A673 (cell line): ENCODE measurements around the gene RAVER2.

Experiments used
- CTCF ChIP-seq: fragments of 300-800, 200-600 bp; sonication (generic); conservative IDR thresholded peaks from 2 replicates; pipeline ENCODE4 v1.5.1; 2017; ENCODE audit warnings: low read depth, mild to moderate bottlenecking, antibody characterized with exemption, low read length, moderate library complexity, mixed read lengths
- EZH2 ChIP-seq: fragments of 200-600 bp; sonication (generic); IDR thresholded peaks from 2 replicates; pipeline ENCODE4 v1.6.1; 2017; ENCODE audit warnings: borderline replicate concordance, low read depth, mild to moderate bottlenecking, mixed read lengths, antibody characterized with exemption, low read length; ENCODE audit not compliant: poor library complexity, severe bottlenecking

- TF ChIP-seq CTCF (no peak), EZH2 (no peak)
These were observed 9.3 kb downstream of the RAVER2 start for GRCh38 chr1:64754173-64754572.
